ENCODE results near the gene NR4A2. TPM values are rescaled to one million over a fixed set of nuclear protein-coding genes. Genes with fewer than 3 reads are reported as not detected.

NR4A2 gene
- total and polyA plus RNA-seq, 4 donors = 5.8 to 62.0 (median 19.8) TPM

GRCh38 chr2:156350374-156351142 is 18.0 kb upstream of the NR4A2 start:
- no peak overlapping the region for H3K4me3 ChIP-seq (ENCODE audit: low read length in 2 of 2)
- intact Hi-C loops (cut with DNase I) = no loop called here
- ATAC-seq (ENCODE audit: low FRiP score) (no peak), DNase-seq (no peak)
- H3K4me1 ChIP-seq (ENCODE audit: control insufficient read depth in 1 of 2, insufficient read depth in 2 of 2, low read length in 2 of 2) = no peaks in the 10 kb centered on the region
- no peaks in the 10 kb centered on the region for H3K36me3 ChIP-seq (ENCODE audit: control insufficient read depth in 1 of 2, insufficient read depth in 2 of 2, low read length in 1 of 2)
- no peak overlapping the region for H3K27ac ChIP-seq (ENCODE audit: low read depth in 1 of 2, low read length in 2 of 2)
- H3K9me3 ChIP-seq (ENCODE audit: control insufficient read depth, low read length) = no peaks in the 10 kb centered on the region
- no peaks in the 10 kb centered on the region for H3K27me3 ChIP-seq (ENCODE audit: control insufficient read depth in 1 of 2, insufficient read depth in 2 of 2, low read length in 1 of 2)
- WGBS, 2 donors = 83 to 90% methylated on average over 7 of the region's 7 CpGs

- ATAC-seq (ENCODE audit: low FRiP score) (no peak), DNase-seq (no peak)
- Histone ChIP-seq H3K36me3 (ENCODE audit: control insufficient read depth in 1 of 2, insufficient read depth in 2 of 2, low read length in 1 of 2) (no peaks in the 10 kb centered on the region), H3K27me3 (ENCODE audit: control insufficient read depth in 1 of 2, insufficient read depth in 2 of 2, low read length in 1 of 2) (no peaks in the 10 kb centered on the region), H3K27ac (ENCODE audit: low read depth in 1 of 2, low read length in 2 of 2) (no peak overlapping the region), H3K4me3 (ENCODE audit: low read length in 2 of 2) (no peak overlapping the region), H3K4me1 (ENCODE audit: control insufficient read depth in 1 of 2, insufficient read depth in 2 of 2, low read length in 2 of 2) (no peaks in the 10 kb centered on the region), H3K9me3 (ENCODE audit: control insufficient read depth, low read length) (no peaks in the 10 kb centered on the region)
- intact Hi-C loops (cut with DNase I) = no loop called here
Measured at GRCh38 chr2:156349605-156350004, 17.1 kb upstream of the NR4A2 start.

GRCh38 chr2:156349161-156349560 is 16.6 kb upstream of the NR4A2 start:
- Histone ChIP-seq H3K36me3 (ENCODE audit: control insufficient read depth in 1 of 2, insufficient read depth in 2 of 2, low read length in 1 of 2) (no peaks in the 10 kb centered on the region), H3K4me1 (ENCODE audit: control insufficient read depth in 1 of 2, insufficient read depth in 2 of 2, low read length in 2 of 2) (no peaks in the 10 kb centered on the region), H3K4me3 (ENCODE audit: low read length in 2 of 2) (no peak overlapping the region), H3K27ac (ENCODE audit: low read depth in 1 of 2, low read length in 2 of 2) (no peak overlapping the region), H3K9me3 (ENCODE audit: control insufficient read depth, low read length) (no peaks in the 10 kb centered on the region), H3K27me3 (ENCODE audit: control insufficient read depth in 1 of 2, insufficient read depth in 2 of 2, low read length in 1 of 2) (no peaks in the 10 kb centered on the region)
- intact Hi-C loops (cut with DNase I) = no loop called here
- no peak for DNase-seq
- ATAC-seq (ENCODE audit: low FRiP score) = no peak

- Histone ChIP-seq H3K4me3 (ENCODE audit: low read length in 2 of 2) (no peak overlapping the region), H3K36me3 (ENCODE audit: control insufficient read depth in 1 of 2, insufficient read depth in 2 of 2, low read length in 1 of 2) (no peaks in the 10 kb centered on the region), H3K9me3 (ENCODE audit: control insufficient read depth, low read length) (no peaks in the 10 kb centered on the region), H3K4me1 (ENCODE audit: control insufficient read depth in 1 of 2, insufficient read depth in 2 of 2, low read length in 2 of 2) (no peaks in the 10 kb centered on the region), H3K27me3 (ENCODE audit: control insufficient read depth in 1 of 2, insufficient read depth in 2 of 2, low read length in 1 of 2) (no peaks in the 10 kb centered on the region), H3K27ac (ENCODE audit: low read depth in 1 of 2, low read length in 2 of 2) (no peak overlapping the region)
- intact Hi-C loops (cut with DNase I) = no loop called here
- DNase-seq (no peak), ATAC-seq (ENCODE audit: low FRiP score) (no peak)
- 85 to 92% methylated on average over 3 of the region's 3 CpGs for WGBS, 2 donors
Measured at GRCh38 chr2:156347431-156347830, 14.9 kb upstream of the NR4A2 start.

GRCh38 chr2:156346731-156347130 is 14.2 kb upstream of the NR4A2 start:
- H3K27me3 ChIP-seq (ENCODE audit: control insufficient read depth in 1 of 2, insufficient read depth in 2 of 2, low read length in 1 of 2) = no peaks in the 10 kb centered on the region
- ATAC-seq (ENCODE audit: low FRiP score) (no peak), DNase-seq (no peak)
- intact Hi-C loops (cut with DNase I) = no loop called here
- no peak overlapping the region for H3K27ac ChIP-seq (ENCODE audit: low read depth in 1 of 2, low read length in 2 of 2)
- H3K36me3 ChIP-seq (ENCODE audit: control insufficient read depth in 1 of 2, insufficient read depth in 2 of 2, low read length in 1 of 2) = no peaks in the 10 kb centered on the region
- no peaks in the 10 kb centered on the region for H3K4me1 ChIP-seq (ENCODE audit: control insufficient read depth in 1 of 2, insufficient read depth in 2 of 2, low read length in 2 of 2)
- H3K9me3 ChIP-seq (ENCODE audit: control insufficient read depth, low read length) = no peaks in the 10 kb centered on the region
- 66 to 69% methylated on average over 4 of the region's 4 CpGs for WGBS, 2 donors
- H3K4me3 ChIP-seq (ENCODE audit: low read length in 2 of 2) = no peak overlapping the region

GRCh38 chr2:156345582-156345981 is 13.1 kb upstream of the NR4A2 start:
- Histone ChIP-seq H3K36me3 (ENCODE audit: control insufficient read depth in 1 of 2, insufficient read depth in 2 of 2, low read length in 1 of 2) (no peaks in the 10 kb centered on the region), H3K27me3 (ENCODE audit: control insufficient read depth in 1 of 2, insufficient read depth in 2 of 2, low read length in 1 of 2) (no peaks in the 10 kb centered on the region), H3K27ac (ENCODE audit: low read depth in 1 of 2, low read length in 2 of 2) (no peak overlapping the region), H3K9me3 (ENCODE audit: control insufficient read depth, low read length) (no peaks in the 10 kb centered on the region), H3K4me3 (ENCODE audit: low read length in 2 of 2) (no peak overlapping the region), H3K4me1 (ENCODE audit: control insufficient read depth in 1 of 2, insufficient read depth in 2 of 2, low read length in 2 of 2) (no peaks in the 10 kb centered on the region)
- intact Hi-C loops (cut with DNase I) = no loop called here
- WGBS, 2 donors = 93 to 96% methylated on average over 3 of the region's 3 CpGs
- ATAC-seq (ENCODE audit: low FRiP score) = no peak
- no peak for DNase-seq

GRCh38 chr2:156343940-156344301 is 11.4 kb upstream of the NR4A2 start:
- Histone ChIP-seq H3K4me1 (ENCODE audit: control insufficient read depth in 1 of 2, insufficient read depth in 2 of 2, low read length in 2 of 2) (no peaks in the 10 kb centered on the region), H3K36me3 (ENCODE audit: control insufficient read depth in 1 of 2, insufficient read depth in 2 of 2, low read length in 1 of 2) (no peaks in the 10 kb centered on the region), H3K27me3 (ENCODE audit: control insufficient read depth in 1 of 2, insufficient read depth in 2 of 2, low read length in 1 of 2) (no peaks in the 10 kb centered on the region), H3K4me3 (ENCODE audit: low read length in 2 of 2) (no peak overlapping the region), H3K27ac (ENCODE audit: low read depth in 1 of 2, low read length in 2 of 2) (no peak overlapping the region), H3K9me3 (ENCODE audit: control insufficient read depth, low read length) (no peaks in the 10 kb centered on the region)
- WGBS, 2 donors = 62 to 66% methylated on average over 2 of the region's 2 CpGs
- ATAC-seq (ENCODE audit: low FRiP score) = no peak
- DNase-seq = no peak
- intact Hi-C loops (cut with DNase I) = loop anchor here in 1 of 2 donors (2.0 kb wide), 1 partner anchor 93 kb away; the partner anchor contains the start of gene GPD2

- H3K4me3 ChIP-seq (ENCODE audit: low read length in 2 of 2) = peak overlapping the region; percentile 67 to 96
- WGBS, 2 donors = 36 to 39% methylated on average over 6 of the region's 6 CpGs
- no peaks in the 10 kb centered on the region for H3K27me3 ChIP-seq (ENCODE audit: control insufficient read depth in 1 of 2, insufficient read depth in 2 of 2, low read length in 1 of 2)
- H3K36me3 ChIP-seq (ENCODE audit: control insufficient read depth in 1 of 2, insufficient read depth in 2 of 2, low read length in 1 of 2) = no peaks in the 10 kb centered on the region
- H3K4me1 ChIP-seq (ENCODE audit: control insufficient read depth in 1 of 2, insufficient read depth in 2 of 2, low read length in 2 of 2) = no peaks in the 10 kb centered on the region
- DNase-seq (no peak), ATAC-seq (ENCODE audit: low FRiP score) (no peak)
- H3K27ac ChIP-seq (ENCODE audit: low read depth in 1 of 2, low read length in 2 of 2) = peak overlapping the region; percentile 78 to 91
- intact Hi-C loops (cut with DNase I) = loop anchor here in 1 of 2 donors (2.0 kb wide), 1 partner anchor 93 kb away; the partner anchor contains the start of gene GPD2
- no peaks in the 10 kb centered on the region for H3K9me3 ChIP-seq (ENCODE audit: control insufficient read depth, low read length)
Measured at GRCh38 chr2:156343096-156343939, 10.8 kb upstream of the NR4A2 start.

Data from aorta (tissue), 5 donors.